ENCODE data around the gene CYP51A1. TPM values are rescaled to one million over a fixed set of nuclear protein-coding genes. Genes with fewer than 3 reads are reported as not detected.

CYP51A1 gene
- total RNA-seq, 1 donor from 2014 or later, result 83.9 TPM

GRCh38 chr7:92072121-92072520, 62.2 kb downstream of the CYP51A1 start:
- Histone ChIP-seq H3K4me3 (ENCODE audit: insufficient read depth, low read depth, low read length) (no peak overlapping the region), H3K36me3 (ENCODE audit: insufficient read depth, low read length) (peaks cover 19% of the 10 kb centered on the region), H3K4me2 (ENCODE audit: low read length) (no peak overlapping the region), H3K9ac (ENCODE audit: low read length) (no peak overlapping the region), H4K20me1 (ENCODE audit: insufficient read depth, low read length) (no peaks in the 10 kb centered on the region), H3K9me3 (ENCODE audit: insufficient read depth, low read depth, low read length) (no peaks in the 10 kb centered on the region), H3K79me2 (ENCODE audit: insufficient read depth, low read length) (no peaks in the 10 kb centered on the region), H3K27me3 (ENCODE audit: insufficient read depth, low read length) (no peaks in the 10 kb centered on the region), H3K4me1 (ENCODE audit: insufficient read depth, low read length) (no peaks in the 10 kb centered on the region), H2AFZ (ENCODE audit: low read depth, low read length) (no peak overlapping the region), H3K27ac (ENCODE audit: low read depth, low read length) (no peak overlapping the region)
- Mint-ChIP-seq H3K4me1 (ENCODE audit: low read depth, unreplicated experiment) (no peaks in the 10 kb centered on the region), H3K27me3 (ENCODE audit: low read depth, unreplicated experiment) (no peaks in the 10 kb centered on the region), H3K9me3 (ENCODE audit: unreplicated experiment) (peaks cover 1% of the 10 kb centered on the region), H3K4me3 (ENCODE audit: unreplicated experiment) (no peak overlapping the region), H3K27ac (ENCODE audit: unreplicated experiment) (no peak overlapping the region), H3K36me3 (ENCODE audit: low read depth, unreplicated experiment) (peaks cover 6% of the 10 kb centered on the region)
- DNase-seq (ENCODE audit: low read depth), result no peak
- no peak for TF ChIP-seq EZH2 (IDR thresholded peaks at IDR 0.05; ENCODE audit: insufficient read depth, low read length)
- no peak for TF ChIP-seq CTCF (IDR thresholded peaks at IDR 0.05; ENCODE audit: insufficient read depth, low read depth, low read length)
- FAIRE-seq, result no peak

DNA sequence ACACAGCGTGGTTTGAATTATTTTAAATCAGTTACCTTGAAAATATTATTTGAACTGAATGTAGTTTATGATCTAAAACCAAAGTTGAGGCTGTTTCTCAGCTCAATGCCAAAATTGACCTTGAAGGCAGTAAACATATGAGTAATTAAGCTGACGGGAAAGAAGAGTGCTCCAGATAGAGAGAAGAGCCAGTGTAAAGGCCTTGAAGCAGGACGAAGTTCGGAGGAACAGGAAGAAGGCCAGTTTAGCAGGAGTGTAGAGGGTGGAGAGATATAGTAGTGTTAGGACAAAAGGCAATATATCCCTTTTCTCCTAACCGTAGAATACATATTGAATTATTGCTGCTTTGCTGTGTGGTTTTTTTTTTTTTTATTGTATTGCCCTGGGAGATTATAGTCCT, 63.2 kb downstream of the CYP51A1 start:
- Histone ChIP-seq H3K4me2 (ENCODE audit: low read length) (no peak overlapping the region), H3K79me2 (ENCODE audit: insufficient read depth, low read length) (no peaks in the 10 kb centered on the region), H3K27me3 (ENCODE audit: insufficient read depth, low read length) (no peaks in the 10 kb centered on the region), H3K4me1 (ENCODE audit: insufficient read depth, low read length) (no peaks in the 10 kb centered on the region), H3K9ac (ENCODE audit: low read length) (no peak overlapping the region), H3K4me3 (ENCODE audit: insufficient read depth, low read depth, low read length) (no peak overlapping the region), H4K20me1 (ENCODE audit: insufficient read depth, low read length) (no peaks in the 10 kb centered on the region), H3K9me3 (ENCODE audit: insufficient read depth, low read depth, low read length) (no peaks in the 10 kb centered on the region), H2AFZ (ENCODE audit: low read depth, low read length) (no peak overlapping the region), H3K36me3 (ENCODE audit: insufficient read depth, low read length) (peaks cover 24% of the 10 kb centered on the region), H3K27ac (ENCODE audit: low read depth, low read length) (no peak overlapping the region)
- no peak for TF ChIP-seq EZH2 (IDR thresholded peaks at IDR 0.05; ENCODE audit: insufficient read depth, low read length)
- no peak for TF ChIP-seq CTCF (IDR thresholded peaks at IDR 0.05; ENCODE audit: insufficient read depth, low read depth, low read length)
- DNase-seq (ENCODE audit: low read depth) (no peak), FAIRE-seq (no peak)
- Mint-ChIP-seq H3K27me3 (ENCODE audit: low read depth, unreplicated experiment) (no peaks in the 10 kb centered on the region), H3K4me3 (ENCODE audit: unreplicated experiment) (no peak overlapping the region), H3K9me3 (ENCODE audit: unreplicated experiment) (peaks cover 1% of the 10 kb centered on the region), H3K36me3 (ENCODE audit: low read depth, unreplicated experiment) (peaks cover 6% of the 10 kb centered on the region), H3K4me1 (ENCODE audit: low read depth, unreplicated experiment) (no peaks in the 10 kb centered on the region), H3K27ac (ENCODE audit: unreplicated experiment) (no peak overlapping the region)

GRCh38 chr7:92064438-92065029, 69.7 kb downstream of the CYP51A1 start:
- H3K79me2 ChIP-seq (ENCODE audit: insufficient read depth, low read length), result no peaks in the 10 kb centered on the region
- H4K20me1 ChIP-seq (ENCODE audit: insufficient read depth, low read length), result no peaks in the 10 kb centered on the region
- H3K36me3 ChIP-seq (ENCODE audit: insufficient read depth, low read length), result peaks cover 20% of the 10 kb centered on the region
- H3K4me1 ChIP-seq (ENCODE audit: insufficient read depth, low read length), result no peaks in the 10 kb centered on the region
- H3K27me3 ChIP-seq (ENCODE audit: insufficient read depth, low read length), result no peaks in the 10 kb centered on the region
- Mint-ChIP-seq H3K27ac (ENCODE audit: unreplicated experiment) (no peak overlapping the region), H3K4me1 (ENCODE audit: low read depth, unreplicated experiment) (peaks cover 5% of the 10 kb centered on the region), H3K36me3 (ENCODE audit: low read depth, unreplicated experiment) (peaks cover 4% of the 10 kb centered on the region), H3K4me3 (ENCODE audit: unreplicated experiment) (no peak overlapping the region), H3K9me3 (ENCODE audit: unreplicated experiment) (peaks cover 1% of the 10 kb centered on the region), H3K27me3 (ENCODE audit: low read depth, unreplicated experiment) (no peaks in the 10 kb centered on the region)
- H2AFZ ChIP-seq (ENCODE audit: low read depth, low read length), result no peak overlapping the region
- H3K4me3 ChIP-seq (ENCODE audit: insufficient read depth, low read depth, low read length), result no peak overlapping the region
- no peak overlapping the region for H3K27ac ChIP-seq (ENCODE audit: low read depth, low read length)
- H3K9ac ChIP-seq (ENCODE audit: low read length), result no peak overlapping the region
- DNase-seq (ENCODE audit: low read depth) (no peak), FAIRE-seq (no peak)
- TF ChIP-seq CTCF (IDR thresholded peaks at IDR 0.05; ENCODE audit: insufficient read depth, low read depth, low read length) (no peak), EZH2 (IDR thresholded peaks at IDR 0.05; ENCODE audit: insufficient read depth, low read length) (no peak)
- no peak overlapping the region for H3K4me2 ChIP-seq (ENCODE audit: low read length)
- H3K9me3 ChIP-seq (ENCODE audit: insufficient read depth, low read depth, low read length), result no peaks in the 10 kb centered on the region

All from astrocyte (in vitro differentiated cells and primary cell).